ENCODE measurements around the gene ZNF318.
A peak's percentile ranks its signal among the peaks of the same experiment; 100 is the strongest.
"Not testable (repeated sequence)": the region's sequence is repeated elsewhere in the genome, so short reads cannot be mapped to it uniquely, and the experiment has no call there.

ZNF318 gene

GRCh38 chr6:43331891-43332290 is 37.6 kb downstream of the ZNF318 start:
- no peak for DNase-seq

DNA sequence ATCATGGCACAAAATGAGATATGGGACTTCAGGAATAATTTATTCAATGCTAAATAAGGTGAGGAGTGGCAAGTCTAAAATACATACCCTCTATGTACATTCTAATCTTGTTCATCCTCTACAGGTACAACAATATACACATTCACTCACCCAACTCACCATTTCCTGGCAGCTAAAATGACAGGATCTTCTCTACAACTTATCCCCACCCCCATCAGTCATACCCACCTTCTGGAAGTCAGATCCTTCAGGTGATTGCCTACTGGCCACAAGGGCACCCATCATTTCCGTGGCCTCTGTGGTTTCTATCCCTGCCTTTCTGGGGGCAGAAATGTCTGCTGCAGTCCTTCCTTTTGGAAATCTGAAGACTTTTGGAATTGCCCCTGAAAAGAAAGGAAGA is 38.0 kb downstream of the ZNF318 start:
- DNase-seq: no peak

- no peak for DNase-seq
Measured at GRCh38 chr6:43328528-43328927, 40.9 kb downstream of the ZNF318 start.

GRCh38 chr6:43325876-43326275 is 43.6 kb downstream of the ZNF318 start:
- DNase-seq: no peak

DNA sequence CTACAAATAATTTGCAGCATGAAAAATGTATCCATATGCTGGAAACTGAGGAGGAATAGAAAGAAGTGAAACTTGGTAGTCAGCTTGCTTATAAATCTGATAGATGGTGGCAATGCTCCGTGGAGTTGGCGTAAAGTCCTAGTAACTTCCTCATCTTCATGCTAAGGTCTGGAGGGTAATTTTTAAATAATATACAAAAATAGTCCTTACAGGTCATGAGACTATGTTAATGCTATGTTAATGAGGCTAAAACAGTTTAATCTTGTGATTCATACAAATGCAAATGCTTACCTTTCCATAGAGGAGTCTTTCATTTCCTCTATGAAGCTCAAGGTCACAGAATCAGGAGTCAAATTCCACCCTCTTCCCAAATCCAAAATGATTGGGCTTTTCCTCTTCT is 51.4 kb downstream of the ZNF318 start:
- DNase-seq: no peak

GRCh38 chr6:43313813-43314212 is 55.6 kb downstream of the ZNF318 start:
- no peak for DNase-seq

DNA sequence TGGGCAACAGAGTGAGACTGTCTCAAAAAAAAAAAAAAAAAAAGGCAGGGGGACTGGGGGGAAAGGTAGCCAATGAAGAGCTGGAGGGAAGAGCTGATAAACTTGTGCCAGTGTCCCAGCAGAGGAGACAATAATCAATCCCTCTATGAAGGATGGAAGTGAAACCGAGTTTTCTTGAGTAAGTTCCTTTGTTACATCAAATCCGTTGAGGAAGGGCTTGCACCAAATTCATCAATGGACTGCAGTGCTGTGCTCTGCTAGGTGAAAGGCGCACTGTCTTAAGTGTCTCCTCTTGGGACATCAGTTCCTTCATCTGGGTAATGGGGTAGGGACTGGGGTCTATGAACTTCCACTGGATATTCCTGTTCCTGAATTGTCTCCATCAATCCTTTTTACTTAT is 57.8 kb downstream of the ZNF318 start:
- DNase-seq: no peak

GRCh38 chr6:43310624-43311023 is 58.8 kb downstream of the ZNF318 start:
- no peak for DNase-seq

- no peak for DNase-seq
Measured at GRCh38 chr6:43310134-43310533, 59.3 kb downstream of the ZNF318 start.

- no peak for DNase-seq
Measured at GRCh38 chr6:43308990-43309477, 60.4 kb downstream of the ZNF318 start.

GRCh38 chr6:43308101-43308989 is 61.1 kb downstream of the ZNF318 start, which contains the start of gene CRIP3:
CRIP3 (minus strand) TSS chr6:43308826; CDS start chr6:43308792, 34 bp downstream.
- DNase-seq: peak; percentile 51

GRCh38 chr6:43307451-43308100 is 61.9 kb downstream of the ZNF318 start:
- DNase-seq: no peak

- DNase-seq: no peak
Measured at GRCh38 chr6:43306086-43306485, 63.4 kb downstream of the ZNF318 start.

- no peak for DNase-seq
Measured at GRCh38 chr6:43304882-43305281, 64.6 kb downstream of the ZNF318 start.

DNA sequence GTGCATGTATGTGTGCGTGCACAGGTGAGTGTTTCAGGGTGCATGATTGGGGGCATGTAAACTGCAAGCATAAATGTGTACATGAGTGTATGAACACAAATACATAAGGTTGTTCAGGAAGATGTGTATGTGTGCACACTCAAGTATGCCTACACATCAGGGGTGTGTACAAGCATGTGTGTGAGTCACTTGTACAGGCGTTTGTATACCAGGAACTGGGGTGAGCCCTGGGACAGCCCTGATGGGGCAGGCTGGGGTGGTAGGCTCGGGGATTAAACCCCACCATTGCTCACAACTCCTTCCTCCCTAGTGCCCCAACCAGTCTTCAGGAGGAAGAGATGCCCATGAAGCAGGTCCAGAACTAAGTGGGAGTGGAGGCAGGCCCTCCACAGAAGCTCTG is 65.1 kb downstream of the ZNF318 start:
- no peak for DNase-seq

- no peak for DNase-seq
Measured at GRCh38 chr6:43303751-43304331, 65.6 kb downstream of the ZNF318 start.

DNA sequence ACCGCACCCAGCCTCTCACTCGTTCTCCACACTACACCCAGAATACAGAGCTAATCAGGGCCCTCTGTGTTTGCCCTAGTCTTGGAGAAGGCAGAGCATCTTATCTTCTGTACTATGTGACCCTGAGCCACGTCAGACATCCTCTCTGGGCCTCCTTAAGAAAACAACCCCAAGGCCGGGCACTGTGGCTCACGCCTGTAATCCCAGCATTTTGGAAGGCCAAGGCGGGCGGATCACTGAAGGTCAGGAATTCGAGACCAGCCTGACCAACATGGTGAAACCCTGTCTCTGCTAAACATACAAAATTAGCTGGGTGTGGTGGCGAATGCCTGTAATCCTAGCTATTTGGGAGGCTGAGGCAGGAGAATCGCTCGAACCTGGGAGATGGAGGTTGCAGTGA is 66.4 kb downstream of the ZNF318 start:
- DNase-seq: not testable (repeated sequence)

GRCh38 chr6:43302126-43302525 is 67.3 kb downstream of the ZNF318 start:
- DNase-seq: no peak

GRCh38 chr6:43301081-43301870 is 68.2 kb downstream of the ZNF318 start:
- no peak for DNase-seq

DNA sequence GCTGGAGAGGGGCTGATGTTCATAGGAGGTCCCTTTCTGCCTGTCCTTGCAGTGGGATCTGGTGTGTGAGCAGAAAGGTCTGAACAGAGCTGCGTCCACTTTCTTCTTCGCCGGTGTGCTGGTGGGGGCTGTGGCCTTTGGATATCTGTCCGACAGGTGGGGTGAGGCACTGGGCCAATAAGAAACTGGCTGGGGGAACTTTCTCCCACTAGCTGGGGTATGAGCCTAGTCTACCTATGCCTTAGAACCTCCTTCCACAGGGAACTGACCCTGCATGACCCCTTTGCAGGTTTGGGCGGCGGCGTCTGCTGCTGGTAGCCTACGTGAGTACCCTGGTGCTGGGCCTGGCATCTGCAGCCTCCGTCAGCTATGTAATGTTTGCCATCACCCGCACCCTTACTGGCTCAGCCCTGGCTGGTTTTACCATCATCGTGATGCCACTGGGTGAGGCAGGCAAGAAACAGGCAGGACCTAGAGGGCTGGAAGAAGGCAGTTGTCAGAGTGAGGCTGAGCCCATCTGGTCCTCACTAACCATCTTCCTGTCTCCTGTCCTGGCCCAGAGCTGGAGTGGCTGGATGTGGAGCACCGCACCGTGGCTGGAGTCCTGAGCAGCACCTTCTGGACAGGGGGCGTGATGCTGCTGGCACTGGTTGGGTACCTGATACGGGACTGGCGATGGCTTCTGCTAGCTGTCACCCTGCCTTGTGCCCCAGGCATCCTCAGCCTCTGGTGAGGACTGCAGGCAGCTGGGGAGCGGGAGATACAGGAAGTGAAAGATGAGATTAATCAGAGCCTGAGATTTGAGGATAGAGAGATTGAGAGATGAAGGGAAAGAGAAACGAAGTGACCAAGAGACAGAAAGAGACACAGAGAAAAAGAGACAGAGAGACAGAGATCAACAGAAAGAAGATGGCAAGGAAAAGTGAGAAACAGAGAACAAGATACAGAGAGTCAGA is 69.8 kb downstream of the ZNF318 start:
- DNase-seq: no peak

- no peak for DNase-seq
Measured at GRCh38 chr6:43298565-43299337, 70.7 kb downstream of the ZNF318 start.

Measured in NCI-H82 (cell line).